Naive B cell (primary cell): ENCODE measurements around the gene CRB2. TPM values are rescaled to one million over a fixed set of nuclear protein-coding genes. Genes with fewer than 3 reads are reported as not detected.
"Not testable (repeated sequence)": the region's sequence is repeated elsewhere in the genome, so short reads cannot be mapped to it uniquely, and the experiment has no call there.

Experiments
- ATAC-seq, 2 donors: fragments of 150-1000 bp; cut with Tn5 transposase; 2 replicates each; pipeline ENCODE4 v1.10.0; 2021; ENCODE audit warnings: low read depth in 2 of 2, mild to moderate bottlenecking in 2 of 2, moderate library complexity in 2 of 2
- DNase-seq: peaks from one replicate; pipeline ENCODE4 v3.0.0; 2022
- H3K27ac Mint-ChIP-seq, 6 donors: one replicate each; pipeline ENCODE4 v1.8.0; 2020 to 2022; ENCODE audit warnings: mild to moderate bottlenecking in 6 of 6, mixed read lengths in 6 of 6, moderate library complexity in 5 of 6, inconsistent platforms in 2 of 6
- H3K27me3 Mint-ChIP-seq, 3 donors: one replicate each; pipeline ENCODE4 v1.8.0; 2021 to 2022; ENCODE audit warnings: mixed read lengths in 3 of 3, mild to moderate bottlenecking in 1 of 3
- H3K36me3 Mint-ChIP-seq, 2 donors: one replicate each; pipeline ENCODE4 v1.8.0; 2020 to 2022; ENCODE audit warnings: mixed read lengths in 2 of 2, inconsistent platforms in 1 of 2, mild to moderate bottlenecking in 1 of 2
- H3K4me1 Mint-ChIP-seq, 3 donors: one replicate each; pipeline ENCODE4 v1.8.0; 2020 to 2022; ENCODE audit warnings: mixed read lengths in 3 of 3, inconsistent platforms in 1 of 3, mild to moderate bottlenecking in 1 of 3, moderate library complexity in 1 of 3
- H3K4me3 Mint-ChIP-seq, 8 donors: one replicate each; pipeline ENCODE4 v1.8.0; 2020 to 2022; ENCODE audit warnings: mild to moderate bottlenecking in 8 of 8, mixed read lengths in 8 of 8, moderate library complexity in 8 of 8, inconsistent platforms in 2 of 8
- H3K9me3 Mint-ChIP-seq, 7 donors: one replicate each; pipeline ENCODE4 v1.8.0; 2020 to 2022; ENCODE audit warnings: mixed read lengths in 7 of 7, mild to moderate bottlenecking in 5 of 7, inconsistent platforms in 2 of 7, moderate library complexity in 1 of 7
- polyA plus RNA-seq, 6 donors: library from polyadenylated mRNA; unstranded; fragments of 300-500 nt; fragmentation: Illumina TruSeq; gene quantifications; one replicate each; pipeline ENCODE4 v1.2.3, GENCODE V29; 2021; ENCODE audit warnings: low read depth in 6 of 6

The CRB2 gene
- polyA plus RNA-seq, 6 donors from 2014 or later, result 0.09 to 0.12 TPM; not detected in 4

DNA sequence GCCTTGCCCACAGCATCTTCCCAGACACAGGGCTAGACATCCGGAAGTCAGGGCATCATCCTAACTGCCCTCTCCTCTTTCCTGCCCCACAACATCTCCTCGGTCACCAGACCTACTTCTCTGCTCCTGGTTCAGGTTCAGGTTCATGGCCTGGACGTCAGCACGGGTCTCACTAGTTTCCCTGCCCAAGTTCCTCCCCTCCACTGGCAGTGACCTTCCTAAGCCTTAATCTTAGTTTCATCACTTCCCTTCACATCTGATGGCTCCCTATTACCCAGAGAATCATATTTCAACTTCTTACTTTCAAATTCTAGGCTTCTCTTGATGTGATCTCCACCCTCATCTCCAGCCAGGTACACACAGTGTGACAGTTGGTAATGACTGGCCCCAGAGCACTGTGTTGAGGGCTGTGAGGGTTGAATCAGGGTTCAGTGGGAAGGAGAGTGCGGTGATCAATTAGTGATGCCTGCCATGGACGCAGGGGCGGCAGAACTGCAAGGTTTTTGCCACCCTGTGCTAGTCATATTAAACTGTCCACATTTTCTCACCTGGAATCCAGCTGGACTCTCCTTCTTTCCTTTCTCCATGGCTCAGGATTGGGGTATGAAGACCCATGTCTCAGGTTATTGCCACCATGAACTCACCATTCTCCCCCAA, 34.3 kb upstream of the CRB2 start:
- ATAC-seq, result no peak
- H3K9me3 Mint-ChIP-seq, result no peaks in the 10 kb centered on the region
- H3K36me3 Mint-ChIP-seq, result no peaks in the 10 kb centered on the region
- H3K4me1 Mint-ChIP-seq, result peaks cover 63 to 95% (median 86%) of the 10 kb centered on the region in 3 donors
- H3K27me3 Mint-ChIP-seq, result no peaks in the 10 kb centered on the region
- DNase-seq, result no peak
- peak overlapping the region; percentile 25 to 99 (median 96) for H3K27ac Mint-ChIP-seq
- H3K4me3 Mint-ChIP-seq, result peak overlapping the region in 7 of 8 donors; percentile 50 to 88 (median 69)

DNA sequence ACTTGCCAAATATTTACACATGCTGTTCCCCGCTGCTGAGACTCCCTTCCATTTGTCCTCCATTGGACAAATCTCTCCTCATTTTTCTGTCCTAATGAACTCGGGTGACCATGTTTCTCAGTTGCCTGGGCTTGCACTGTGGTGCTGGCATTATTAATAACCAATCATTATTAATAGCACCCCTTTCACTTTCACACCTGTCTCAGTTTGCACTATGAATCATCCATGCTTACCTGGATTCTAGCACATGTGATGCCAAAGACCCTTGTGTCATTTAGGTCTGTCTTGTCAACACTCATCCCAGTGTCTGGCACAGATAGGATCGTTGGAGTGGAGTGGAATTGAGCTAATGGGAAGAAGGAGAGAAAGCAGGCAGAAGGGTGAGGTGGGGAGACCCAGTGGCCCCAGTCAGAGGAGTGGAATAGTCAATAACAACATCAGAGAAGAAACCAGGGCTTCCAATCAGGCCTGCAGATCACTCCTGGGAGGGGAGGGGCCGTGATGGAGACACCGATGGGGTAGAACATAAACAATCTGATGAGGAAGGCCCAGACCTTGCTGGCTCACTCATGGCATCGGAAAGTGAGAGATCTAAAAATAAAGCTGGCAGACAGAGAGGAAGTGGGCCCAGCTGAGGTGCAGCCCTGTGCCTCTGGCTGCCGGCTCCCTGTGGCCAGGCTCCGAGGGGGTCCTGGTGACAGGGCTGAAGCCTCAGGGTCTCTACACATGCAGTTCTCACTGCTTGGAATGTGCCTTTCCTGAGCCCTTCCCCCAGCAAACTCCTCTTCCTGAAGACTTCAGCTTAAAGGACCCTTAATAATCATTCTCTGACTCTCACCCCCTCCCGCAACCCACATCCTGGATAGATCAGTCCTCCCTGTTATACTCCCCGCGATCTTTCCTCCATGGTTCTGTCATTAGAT, 33.5 kb upstream of the CRB2 start:
- Mint-ChIP-seq H3K27me3 (no peaks in the 10 kb centered on the region), H3K9me3 (no peaks in the 10 kb centered on the region), H3K27ac (peak overlapping the region; percentile 70 to 99 (median 96)), H3K4me1 (peaks cover 68 to 97% (median 85%) of the 10 kb centered on the region in 3 donors), H3K36me3 (no peaks in the 10 kb centered on the region), H3K4me3 (peak overlapping the region; percentile 50 to 88 (median 82))
- ATAC-seq (peak; percentile 75), DNase-seq (peak; percentile 78)

DNA sequence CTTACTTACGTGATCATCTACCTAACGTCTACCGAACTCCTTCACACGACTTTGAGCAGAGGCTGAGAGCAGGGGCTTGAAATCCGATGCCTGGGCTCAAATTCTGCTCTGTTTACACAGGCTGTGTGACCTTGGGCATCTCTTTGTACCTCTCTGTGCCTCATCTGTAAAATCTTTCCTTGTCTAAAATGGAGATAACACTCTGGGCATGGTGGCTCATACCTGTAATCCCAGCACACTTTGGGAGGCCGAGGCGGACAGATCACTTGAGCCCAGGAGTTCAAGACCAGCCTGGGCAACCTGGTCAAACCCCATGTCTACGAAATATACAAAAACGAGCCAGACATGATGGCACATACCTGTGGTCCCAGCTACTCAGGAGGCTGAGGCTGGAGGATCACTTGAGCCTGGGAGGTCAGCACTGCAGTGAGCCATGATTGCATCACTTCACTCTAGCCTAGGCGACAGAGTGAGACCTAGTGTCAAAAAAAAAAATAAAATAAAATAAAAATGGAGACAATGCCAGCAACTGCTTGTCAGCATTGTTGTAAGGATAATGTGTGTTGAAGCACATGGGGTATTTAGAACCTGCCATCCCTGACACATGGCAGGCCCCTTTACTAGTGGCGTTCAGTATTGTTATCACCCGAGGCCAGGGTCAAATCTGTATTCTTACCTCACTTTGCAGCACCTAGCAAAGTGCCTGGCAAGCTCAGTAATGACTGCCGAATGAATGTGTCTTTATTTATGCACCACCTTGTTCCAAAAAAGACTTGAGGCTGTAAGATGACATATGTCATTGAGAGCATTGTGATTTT, 32.6 kb upstream of the CRB2 start:
- H3K36me3 Mint-ChIP-seq, result no peaks in the 10 kb centered on the region
- no peak for ATAC-seq
- H3K4me3 Mint-ChIP-seq, result peak overlapping the region; percentile 50 to 88 (median 82)
- H3K4me1 Mint-ChIP-seq, result peaks cover 64 to 98% (median 82%) of the 10 kb centered on the region in 3 donors
- H3K27me3 Mint-ChIP-seq, result no peaks in the 10 kb centered on the region
- H3K9me3 Mint-ChIP-seq, result no peaks in the 10 kb centered on the region
- peak overlapping the region; percentile 70 to 99 (median 96) for H3K27ac Mint-ChIP-seq
- no peak for DNase-seq

DNA sequence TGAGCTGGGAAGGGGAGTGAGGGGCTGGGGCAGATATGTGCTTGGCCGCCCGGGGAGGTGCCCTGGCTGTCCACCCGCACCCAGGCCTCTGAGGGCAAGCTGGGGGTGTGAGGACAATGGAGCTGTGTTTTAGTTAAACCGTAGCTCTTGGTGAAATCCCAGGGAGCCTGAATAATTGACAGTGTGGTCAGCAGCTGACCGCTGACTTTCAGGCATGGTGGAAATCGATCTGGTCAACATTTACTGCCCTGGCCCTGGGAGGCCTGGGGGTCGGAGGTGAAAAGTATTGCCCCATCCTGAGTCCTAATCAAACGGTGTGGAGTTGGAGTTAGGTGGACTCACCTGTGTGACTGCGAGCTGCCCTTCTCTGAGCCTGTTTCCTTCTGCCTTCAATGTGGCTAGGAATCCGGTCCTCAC, 31.2 kb upstream of the CRB2 start:
- no peaks in the 10 kb centered on the region for H3K36me3 Mint-ChIP-seq
- no peaks in the 10 kb centered on the region for H3K27me3 Mint-ChIP-seq
- peak overlapping the region in 7 of 8 donors; percentile 10 to 90 (median 68) for H3K4me3 Mint-ChIP-seq
- peak overlapping the region in 4 of 6 donors; percentile 17 to 98 (median 64) for H3K27ac Mint-ChIP-seq
- ATAC-seq (no peak), DNase-seq (no peak)
- H3K4me1 Mint-ChIP-seq, result peaks cover 60 to 99% (median 80%) of the 10 kb centered on the region in 3 donors
- H3K9me3 Mint-ChIP-seq, result no peaks in the 10 kb centered on the region

DNA sequence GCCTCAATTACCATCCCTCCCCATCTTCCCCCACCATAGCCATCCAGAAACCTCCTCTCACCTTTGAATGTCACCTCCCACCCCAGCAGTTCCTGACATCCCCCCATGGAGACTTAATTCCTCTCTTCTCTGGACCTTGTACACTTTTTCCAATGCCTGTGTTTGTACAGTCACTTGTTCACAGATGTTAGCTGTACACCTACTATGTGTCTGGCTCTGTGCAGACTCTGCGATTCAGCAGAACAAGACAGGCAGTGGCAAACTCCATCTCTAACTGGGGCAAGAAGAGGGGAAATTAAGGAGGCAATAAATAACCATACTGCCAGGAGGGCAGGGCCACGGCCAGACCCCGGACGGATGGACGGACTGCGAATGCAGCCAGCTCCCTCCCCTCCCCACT, 29.8 kb upstream of the CRB2 start:
- Mint-ChIP-seq H3K27ac (peak overlapping the region; percentile 93 to 98 (median 96)), H3K4me1 (peaks cover 58 to 90% (median 74%) of the 10 kb centered on the region in 3 donors), H3K9me3 (no peaks in the 10 kb centered on the region)

DNA sequence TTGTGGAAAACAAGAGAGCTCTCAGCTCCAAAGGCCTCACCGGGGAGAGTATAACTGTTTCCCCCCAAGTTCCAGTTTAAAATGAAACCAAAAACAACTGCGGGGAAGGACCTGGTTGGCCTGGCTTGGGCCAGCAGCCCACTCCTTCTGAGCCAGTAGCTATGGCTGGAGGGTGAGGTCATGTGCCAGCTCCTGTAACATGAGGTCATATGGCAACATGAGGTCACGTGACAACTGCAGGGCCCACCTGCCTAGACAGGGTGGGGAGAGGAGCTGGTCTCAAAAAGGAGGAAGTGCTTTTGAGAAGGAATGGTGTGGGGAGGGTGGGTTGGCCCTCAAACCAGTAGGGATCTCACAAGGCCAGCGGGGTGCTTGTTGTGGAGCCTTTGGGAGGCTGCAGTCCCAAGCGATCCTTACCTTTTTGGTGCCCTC, 29.3 kb upstream of the CRB2 start:
- H3K27me3 Mint-ChIP-seq, result no peaks in the 10 kb centered on the region
- H3K4me1 Mint-ChIP-seq, result peaks cover 55 to 88% (median 70%) of the 10 kb centered on the region in 3 donors
- ATAC-seq, result peak; percentile 83 to 85
- peak overlapping the region; percentile 93 to 98 (median 96) for H3K27ac Mint-ChIP-seq
- no peaks in the 10 kb centered on the region for H3K36me3 Mint-ChIP-seq
- no peaks in the 10 kb centered on the region for H3K9me3 Mint-ChIP-seq
- peak; percentile 78 for DNase-seq
- H3K4me3 Mint-ChIP-seq, result peak overlapping the region; percentile 39 to 90 (median 78)

More for the DNA sequence above, 29.8 kb upstream of the CRB2 start:
- Mint-ChIP-seq H3K4me3 (peak overlapping the region in 7 of 8 donors; percentile 39 to 90 (median 78)), H3K36me3 (no peaks in the 10 kb centered on the region), H3K27me3 (no peaks in the 10 kb centered on the region)
- DNase-seq (no peak), ATAC-seq (no peak)

DNA sequence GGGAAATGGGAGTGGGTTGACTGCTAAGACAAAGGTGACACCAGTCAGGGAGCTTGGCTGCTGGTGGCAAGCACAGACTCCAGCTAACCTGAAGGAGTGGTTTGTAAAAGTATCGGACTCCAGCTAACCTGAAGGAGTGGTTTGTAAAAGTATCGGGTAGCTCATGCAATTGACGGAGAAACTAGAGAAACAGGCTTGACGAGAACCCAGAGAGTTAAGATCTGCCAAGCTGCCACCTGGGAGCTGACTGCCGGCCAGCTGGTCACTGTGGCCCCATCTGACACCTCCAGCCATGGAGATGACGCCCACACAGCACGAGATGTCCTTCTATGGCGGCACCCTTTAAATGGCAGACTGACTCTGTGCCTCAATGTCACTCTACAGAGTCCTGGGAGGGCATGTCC, 28.3 kb upstream of the CRB2 start:
- Mint-ChIP-seq H3K9me3 (no peaks in the 10 kb centered on the region), H3K27ac (peak overlapping the region in 4 of 6 donors; percentile 30 to 96 (median 71)), H3K36me3 (no peaks in the 10 kb centered on the region), H3K4me1 (peaks cover 48 to 87% (median 70%) of the 10 kb centered on the region in 3 donors), H3K4me3 (peak overlapping the region in 2 of 8 donors; percentile 9 to 65), H3K27me3 (no peaks in the 10 kb centered on the region)
- DNase-seq (no peak), ATAC-seq (no peak)

DNA sequence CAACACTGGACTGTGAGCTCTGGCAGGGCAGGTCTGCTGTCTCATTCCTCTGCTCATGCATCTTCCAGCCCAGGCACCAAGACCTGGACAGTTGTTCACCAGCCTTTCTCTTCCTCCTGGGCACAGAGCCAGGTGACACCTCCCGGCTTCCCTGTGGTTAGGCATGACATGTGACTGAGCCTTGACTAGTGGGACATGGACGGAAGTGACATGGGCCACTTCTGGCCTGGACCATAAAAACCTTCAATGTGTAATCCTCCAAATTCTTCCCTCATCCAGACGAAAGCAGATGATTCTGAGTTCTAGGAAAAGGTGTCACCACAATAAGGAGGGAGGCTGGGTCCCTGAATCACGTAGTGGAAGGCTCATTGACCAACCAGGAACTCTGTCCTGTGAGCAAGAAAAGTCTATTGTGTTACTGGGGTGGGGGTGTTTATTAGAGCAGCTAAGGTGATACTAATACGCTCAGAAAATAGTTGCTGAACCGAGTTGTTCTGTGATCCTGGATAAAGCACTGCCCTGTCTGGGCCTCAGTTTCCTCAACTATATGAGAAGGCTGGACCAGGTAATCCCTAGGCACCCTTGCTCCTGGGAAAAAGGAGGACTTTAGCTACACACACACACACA, 26.6 kb upstream of the CRB2 start:
- H3K4me1 Mint-ChIP-seq, result peaks cover 48 to 87% (median 73%) of the 10 kb centered on the region in 3 donors
- H3K9me3 Mint-ChIP-seq, result no peaks in the 10 kb centered on the region
- no peaks in the 10 kb centered on the region for H3K27me3 Mint-ChIP-seq
- H3K4me3 Mint-ChIP-seq, result peak overlapping the region in 1 of 8 donors; percentile 61
- DNase-seq (no peak), ATAC-seq (no peak)
- H3K27ac Mint-ChIP-seq, result peak overlapping the region in 2 of 6 donors; percentile 28 to 53
- H3K36me3 Mint-ChIP-seq, result no peaks in the 10 kb centered on the region

DNA sequence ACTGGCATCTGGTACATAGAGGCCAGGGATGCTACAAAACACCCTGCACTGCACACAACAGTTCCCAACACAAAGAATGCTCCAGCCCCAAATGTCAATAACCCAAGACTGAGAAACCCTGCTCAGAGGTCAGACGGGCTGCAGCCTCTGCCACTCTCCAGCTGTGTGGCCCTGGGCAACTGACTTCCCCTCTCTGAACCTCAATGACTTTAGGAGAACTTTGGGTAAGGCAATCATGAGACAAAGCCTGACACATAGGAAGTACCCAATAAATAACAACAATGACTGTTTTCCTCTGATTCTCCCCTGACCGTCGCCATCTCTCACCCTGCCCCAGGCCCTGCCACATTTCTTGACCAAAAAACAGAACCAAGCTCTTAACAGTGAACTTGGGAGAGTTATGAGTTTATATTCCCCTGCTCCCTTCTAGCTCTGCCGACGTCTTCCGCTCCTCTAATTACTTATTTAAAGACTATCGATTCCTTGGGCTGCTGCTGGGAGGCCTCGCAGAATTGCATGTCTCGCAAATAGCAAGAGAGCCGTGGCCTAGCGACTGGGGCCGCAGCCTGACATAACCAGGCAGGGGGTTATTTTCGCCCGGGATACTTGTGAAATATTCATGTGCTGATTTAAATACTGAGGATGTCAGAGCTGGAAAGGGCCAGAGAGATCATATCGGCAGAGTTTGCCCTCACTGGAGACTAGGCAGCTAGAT, 24.5 kb upstream of the CRB2 start:
- ATAC-seq, result no peak
- DNase-seq, result no peak
- Mint-ChIP-seq H3K4me3 (no peak overlapping the region), H3K27me3 (no peaks in the 10 kb centered on the region), H3K4me1 (peaks cover 46 to 87% (median 71%) of the 10 kb centered on the region in 3 donors), H3K27ac (peak overlapping the region in 3 of 6 donors; percentile 2 to 63 (median 11)), H3K9me3 (no peaks in the 10 kb centered on the region), H3K36me3 (no peaks in the 10 kb centered on the region)

DNA sequence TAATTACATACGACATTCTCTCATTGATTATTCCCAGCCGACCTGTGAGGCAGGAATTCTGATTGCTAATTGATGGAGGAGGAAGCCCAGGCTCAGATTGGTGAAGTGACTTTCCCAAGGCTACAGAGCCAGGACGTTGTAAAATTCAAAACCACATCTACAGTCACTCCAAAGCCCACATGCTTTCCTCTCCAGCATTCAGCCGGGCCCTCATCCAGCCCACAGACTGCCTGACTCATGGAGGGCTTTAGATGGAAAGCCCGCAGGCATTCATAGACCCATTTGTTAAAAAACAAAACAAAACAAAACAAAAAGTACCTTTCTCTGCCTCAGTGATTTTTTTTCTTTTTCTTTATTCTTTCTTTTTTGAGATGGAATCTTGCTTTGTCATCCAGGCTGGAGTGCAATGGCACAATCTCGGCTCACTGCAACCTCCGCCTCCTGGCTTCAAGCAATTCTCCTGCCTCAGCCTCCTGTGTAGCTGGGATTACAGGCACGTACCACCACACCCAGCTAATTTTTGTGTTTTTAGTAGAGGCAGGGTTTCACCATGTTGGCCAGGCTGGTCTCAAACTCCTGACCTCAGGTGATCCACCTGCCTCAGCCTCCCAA, 22.8 kb upstream of the CRB2 start:
- not testable (repeated sequence) for H3K27me3 Mint-ChIP-seq, ATAC-seq, H3K9me3 Mint-ChIP-seq, DNase-seq, H3K36me3 Mint-ChIP-seq, H3K4me3 Mint-ChIP-seq
- Mint-ChIP-seq H3K27ac (peak overlapping the region in 1 of 6 donors; percentile 49), H3K4me1 (peaks cover 44 to 85% (median 72%) of the 10 kb centered on the region in 3 donors)

DNA sequence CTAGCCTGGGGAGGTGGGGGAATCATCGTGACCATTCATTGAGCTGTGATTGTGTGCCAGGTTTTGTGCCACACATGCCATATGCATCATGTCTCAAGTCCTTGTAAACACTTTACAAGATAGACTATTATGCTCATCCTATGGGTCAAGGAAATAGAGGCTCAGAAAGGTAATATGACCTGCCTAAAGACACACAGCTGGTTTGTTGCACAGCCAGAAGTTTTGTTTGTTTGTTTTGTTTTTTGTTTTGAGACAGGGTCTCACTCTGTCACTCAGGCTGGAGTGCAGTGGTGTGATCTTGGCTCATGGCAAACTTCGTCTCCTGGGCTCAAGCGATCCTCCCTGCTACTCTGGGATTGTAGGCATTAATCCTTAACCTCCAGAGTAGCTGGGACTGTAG, 21.4 kb upstream of the CRB2 start:
- H3K4me1 Mint-ChIP-seq, result peaks cover 53 to 85% (median 81%) of the 10 kb centered on the region in 3 donors
- no peaks in the 10 kb centered on the region for H3K27me3 Mint-ChIP-seq
- H3K9me3 Mint-ChIP-seq, result no peaks in the 10 kb centered on the region
- DNase-seq (no peak), ATAC-seq (no peak)
- H3K27ac Mint-ChIP-seq, result peak overlapping the region in 3 of 6 donors; percentile 34 to 93 (median 40)
- H3K36me3 Mint-ChIP-seq, result no peaks in the 10 kb centered on the region
- H3K4me3 Mint-ChIP-seq, result peak overlapping the region in 2 of 8 donors; percentile 13 to 70
